Measurements from ENCODE around the gene SSMEM1.

DNA sequence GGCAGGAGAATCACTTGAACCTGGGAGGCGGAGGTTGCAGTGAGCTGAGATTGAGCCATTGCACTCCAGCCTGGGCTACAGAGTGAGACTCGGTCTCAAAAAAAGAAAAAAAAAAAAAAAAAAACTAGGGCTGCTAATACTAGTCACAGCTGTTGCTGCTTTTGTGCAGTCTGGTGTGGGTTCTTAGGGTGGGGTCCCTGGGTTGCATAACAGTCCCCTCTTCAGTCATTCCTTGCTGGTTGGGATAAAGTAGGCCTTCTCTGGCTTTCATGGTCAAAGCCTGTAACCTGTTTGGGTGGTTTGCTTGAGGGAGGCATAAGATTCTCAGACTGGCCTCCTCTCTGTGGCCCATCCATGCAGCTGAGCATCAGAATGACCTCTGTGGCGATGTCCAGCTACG, 14.1 kb downstream of the SSMEM1 start:
- TF ChIP-seq, protein P1, sequence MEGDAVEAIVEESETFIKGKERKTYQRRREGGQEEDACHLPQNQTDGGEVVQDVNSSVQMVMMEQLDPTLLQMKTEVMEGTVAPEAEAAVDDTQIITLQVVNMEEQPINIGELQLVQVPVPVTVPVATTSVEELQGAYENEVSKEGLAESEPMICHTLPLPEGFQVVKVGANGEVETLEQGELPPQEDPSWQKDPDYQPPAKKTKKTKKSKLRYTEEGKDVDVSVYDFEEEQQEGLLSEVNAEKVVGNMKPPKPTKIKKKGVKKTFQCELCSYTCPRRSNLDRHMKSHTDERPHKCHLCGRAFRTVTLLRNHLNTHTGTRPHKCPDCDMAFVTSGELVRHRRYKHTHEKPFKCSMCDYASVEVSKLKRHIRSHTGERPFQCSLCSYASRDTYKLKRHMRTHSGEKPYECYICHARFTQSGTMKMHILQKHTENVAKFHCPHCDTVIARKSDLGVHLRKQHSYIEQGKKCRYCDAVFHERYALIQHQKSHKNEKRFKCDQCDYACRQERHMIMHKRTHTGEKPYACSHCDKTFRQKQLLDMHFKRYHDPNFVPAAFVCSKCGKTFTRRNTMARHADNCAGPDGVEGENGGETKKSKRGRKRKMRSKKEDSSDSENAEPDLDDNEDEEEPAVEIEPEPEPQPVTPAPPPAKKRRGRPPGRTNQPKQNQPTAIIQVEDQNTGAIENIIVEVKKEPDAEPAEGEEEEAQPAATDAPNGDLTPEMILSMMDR (IDR thresholded peaks at IDR 0.05 in 8 of 11, conservative IDR thresholded peaks at IDR 0.05 in 3 of 11) = no peak
- no peak for TF ChIP-seq POLR2A (IDR thresholded peaks at IDR 0.05)

Data from spleen (tissue), 7 donors.